Motor neuron (in vitro differentiated cells): Measurements from ENCODE around the gene GDPD1. TPM values are rescaled to one million over a fixed set of nuclear protein-coding genes. Genes with fewer than 3 reads are reported as not detected.
"Not testable (repeated sequence)": the region's sequence is repeated elsewhere in the genome, so short reads cannot be mapped to it uniquely, and the experiment has no call there.

Source experiments
- ATAC-seq, 8 experiments: fragments of 200-7000 bp; cut with Tn5 transposase; replicated peaks in 6 of 8; 2 replicates each; pipeline ENCODE4 v1.8.0; 2021; ENCODE audit warnings: mild to moderate bottlenecking in 8 of 8, moderate library complexity in 8 of 8
- H3K27ac ChIP-seq, 2 donors: fragments of 250-450 bp; sonication (Bioruptor Pico); 2 replicates each; pipeline ENCODE4 v1.9.0; 2021; ENCODE audit warnings: antibody characterized with exemption in 2 of 2, mild to moderate bottlenecking in 2 of 2, moderate library complexity in 1 of 2
- H3K4me1 ChIP-seq, 2 donors: fragments of 250-450 bp; sonication (Bioruptor Pico); replicated peaks in 1 of 2; 2 replicates each; pipeline ENCODE4 v1.6.1; 2021; ENCODE audit warnings: antibody characterized with exemption in 2 of 2, mild to moderate bottlenecking in 2 of 2, moderate library complexity in 1 of 2
- H3K4me3 ChIP-seq, 5 donors: fragments of 250-450 bp; sonication (Bioruptor Pico); 2 replicates each; pipeline ENCODE4 v1.9.0; 2021; ENCODE audit warnings: antibody characterized with exemption in 5 of 5, mild to moderate bottlenecking in 5 of 5, moderate library complexity in 4 of 5
- WGBS, 10 experiments: fragments of 450-650 bp; shearing (Covaris generic); methylation state at CpG; one replicate each; pipeline ENCODE4 v1.0.0; 2022; 5-methylcytosine and 5-hydroxymethylcytosine counted together
- in situ Hi-C, 9 experiments: fragments of 400-800 bp; cut with MboI; loops; one replicate each; pipeline ENCODE4 v1.15.0; 2021; ENCODE audit warnings: low sequenced_read_pairs in 9 of 9, low pct_unique_long_range_greater_than_20kb in 2 of 9; ENCODE audit not compliant: unreplicated experiment in 9 of 9
- total RNA-seq, 8 experiments: library from RNA; unstranded; fragments of 300-600 nt; gene quantifications; 2 replicates each; pipeline versions ENCODE4 v1.2.3 to v1.2.4, GENCODE V29; 2022

GDPD1 gene
- total RNA-seq, 8 experiments from 2014 or later = 1.2 to 24.7 (median 21.3) TPM

DNA sequence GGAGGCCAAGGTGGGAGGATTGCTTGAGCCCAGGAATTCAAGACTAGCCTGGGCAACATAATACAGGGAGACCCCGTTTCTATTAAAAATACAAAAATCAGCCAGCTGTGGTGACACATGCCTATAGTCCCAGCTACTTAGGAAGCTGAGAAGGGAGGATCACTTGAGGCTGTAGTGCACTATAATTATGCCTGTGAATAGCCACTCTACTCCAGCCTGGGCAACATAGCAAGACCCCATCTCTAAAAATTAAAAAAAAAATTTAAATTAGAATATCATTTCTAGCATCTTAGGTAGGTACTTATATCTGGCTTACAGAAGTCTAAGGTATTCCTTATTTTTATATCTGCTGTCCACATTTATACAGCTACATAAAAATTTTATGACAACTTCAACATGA, 18.0 kb upstream of the GDPD1 start:
- H3K4me1 ChIP-seq = no peaks in the 10 kb centered on the region
- no peak overlapping the region for H3K27ac ChIP-seq
- no peak for ATAC-seq
- H3K4me3 ChIP-seq = no peak overlapping the region
- in situ Hi-C loops = no loop called here
- WGBS, 10 experiments = 80 to 100% (median 94%) methylated on average over 1 of the region's 1 CpG; no CpG with 5 or more reads in 4 of the 10 experiments

- Histone ChIP-seq H3K27ac (no peak overlapping the region), H3K4me3 (no peak overlapping the region), H3K4me1 (peaks cover 3 to 11% of the 10 kb centered on the region in 2 donors)
- in situ Hi-C loops = no loop called here
- 74 to 100% (median 93%) methylated on average over 1 to 11 of the region's 16 CpGs; no CpG with 5 or more reads in 2 of the 10 experiments for WGBS, 10 experiments
- ATAC-seq = no peak
Observed at GRCh38 chr17:59219370-59219769, 941 bp upstream of the GDPD1 start.

DNA sequence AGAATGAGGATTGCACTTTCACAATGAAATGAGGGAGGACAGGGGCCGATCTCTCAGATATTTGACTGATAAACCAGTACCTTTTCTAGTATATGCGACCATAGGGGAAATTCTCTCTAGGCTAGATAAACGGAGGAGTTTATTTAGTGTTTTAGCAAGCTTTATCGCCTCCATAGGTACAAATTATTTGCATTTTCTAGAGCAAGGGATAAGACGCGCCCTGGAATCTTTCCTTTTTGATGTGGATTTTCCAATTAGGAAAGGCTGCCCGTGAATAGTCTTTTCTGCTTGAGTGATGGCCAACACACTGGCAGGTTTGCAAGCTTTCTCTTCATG, 351 bp upstream of the GDPD1 start:
- H3K4me3 ChIP-seq = peak overlapping the region; percentile 55 to 71 (median 65)
- peak in 1 of 8 experiments; percentile 5 for ATAC-seq
- peak overlapping the region; percentile 41 to 74 for H3K27ac ChIP-seq
- in situ Hi-C loops = no loop called here
- 0 to 70% (median 35%) methylated on average over 1 to 7 of the region's 7 CpGs; no CpG with 5 or more reads in 1 of the 10 experiments for WGBS, 10 experiments
- peaks cover 3 to 11% of the 10 kb centered on the region in 2 donors for H3K4me1 ChIP-seq

DNA sequence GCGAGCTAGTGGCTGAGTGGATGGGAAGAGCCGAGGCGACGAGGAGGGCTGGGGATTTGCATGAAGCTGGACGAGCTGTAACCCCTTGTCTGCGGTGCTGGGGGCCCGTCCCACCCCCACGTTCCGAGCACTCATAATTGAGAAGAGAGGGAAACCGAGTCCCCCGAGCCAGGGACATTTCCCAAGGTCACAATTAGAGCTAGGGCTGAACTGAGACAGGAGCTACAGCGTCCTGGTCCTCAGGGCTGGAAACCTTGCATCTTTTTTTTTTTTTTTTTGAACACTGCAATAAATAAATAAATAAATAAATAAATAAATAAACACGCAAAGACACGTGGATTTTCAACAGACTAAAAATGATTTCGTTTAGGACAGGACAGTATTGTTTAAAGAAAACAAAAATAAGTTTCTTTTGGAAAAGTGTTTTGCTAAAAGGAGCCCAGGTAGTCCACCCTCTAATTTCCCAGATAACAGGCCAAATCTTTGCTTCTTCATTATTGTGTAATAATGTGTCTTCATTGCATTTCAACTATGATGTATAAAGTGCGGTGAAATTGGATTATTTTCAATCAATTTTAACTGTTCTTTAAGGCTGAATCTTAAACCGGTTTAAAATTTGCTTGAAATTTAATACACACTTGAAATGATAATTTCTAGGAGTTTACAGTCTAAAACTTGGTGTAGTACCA, 992 bp downstream of the GDPD1 start:
- 0 to 67% (median 29%) methylated on average over 2 to 10 of the region's 17 CpGs for WGBS, 10 experiments
- in situ Hi-C loops = no loop called here
- H3K27ac ChIP-seq = peak overlapping the region; percentile 82 to 89

GRCh38 chr17:59223813-59224212, 3.5 kb downstream of the GDPD1 start:
- no peak for ATAC-seq
- Histone ChIP-seq H3K4me1 (peaks cover 3 to 11% of the 10 kb centered on the region in 2 donors), H3K4me3 (no peak overlapping the region), H3K27ac (no peak overlapping the region)
- 17 to 100% (median 82%) methylated on average over 1 to 5 of the region's 7 CpGs; no CpG with 5 or more reads in 2 of the 10 experiments for WGBS, 10 experiments
- in situ Hi-C loops = no loop called here

More for the DNA sequence above, 992 bp downstream of the GDPD1 start:
- peaks cover 3 to 11% of the 10 kb centered on the region in 2 donors for H3K4me1 ChIP-seq
- ATAC-seq = peak in 3 of 8 experiments; percentile 2 to 17 (median 3)
- peak overlapping the region; percentile 55 to 71 (median 65) for H3K4me3 ChIP-seq

DNA sequence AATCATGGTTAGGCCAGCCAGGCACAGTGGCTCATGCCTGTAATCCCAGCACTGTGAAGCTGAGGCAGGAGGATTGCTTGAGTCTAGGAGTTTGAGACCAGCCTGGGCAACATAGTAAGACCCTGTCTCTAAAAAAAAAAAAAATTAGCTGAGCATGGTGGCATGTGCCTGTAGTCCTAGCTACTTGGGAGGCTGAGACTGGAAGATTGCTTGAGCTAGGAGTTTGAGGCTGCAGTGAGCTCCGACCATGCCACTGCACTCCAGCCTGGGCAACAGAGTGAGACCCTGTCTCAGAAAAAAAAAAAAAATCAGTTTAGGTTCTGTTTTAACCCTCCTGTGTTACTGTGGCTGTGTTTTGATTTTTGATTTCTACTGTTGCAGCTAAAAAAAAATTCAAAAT, 8.3 kb downstream of the GDPD1 start:
- H3K4me3 ChIP-seq, in situ Hi-C loops, H3K4me1 ChIP-seq, ATAC-seq, H3K27ac ChIP-seq: not testable (repeated sequence)
- 67 to 100% (median 86%) methylated on average over 1 of the region's 1 CpG; no CpG with 5 or more reads in 7 of the 10 experiments for WGBS, 10 experiments

GRCh38 chr17:59230764-59231163, 10.5 kb downstream of the GDPD1 start:
- no peak overlapping the region for H3K27ac ChIP-seq
- no peak overlapping the region for H3K4me3 ChIP-seq
- 32 to 100% (median 90%) methylated on average over 1 to 3 of the region's 3 CpGs for WGBS, 10 experiments
- peak in 3 of 8 experiments; percentile 16 to 61 (median 59) for ATAC-seq
- H3K4me1 ChIP-seq = no peaks in the 10 kb centered on the region
- in situ Hi-C loops = no loop called here

- no peak overlapping the region for H3K4me3 ChIP-seq
- no peak overlapping the region for H3K27ac ChIP-seq
- peak in 3 of 8 experiments; percentile 8 to 50 (median 47) for ATAC-seq
- no peaks in the 10 kb centered on the region for H3K4me1 ChIP-seq
- in situ Hi-C loops = no loop called here
Observed at GRCh38 chr17:59234631-59235030, 14.3 kb downstream of the GDPD1 start.

DNA sequence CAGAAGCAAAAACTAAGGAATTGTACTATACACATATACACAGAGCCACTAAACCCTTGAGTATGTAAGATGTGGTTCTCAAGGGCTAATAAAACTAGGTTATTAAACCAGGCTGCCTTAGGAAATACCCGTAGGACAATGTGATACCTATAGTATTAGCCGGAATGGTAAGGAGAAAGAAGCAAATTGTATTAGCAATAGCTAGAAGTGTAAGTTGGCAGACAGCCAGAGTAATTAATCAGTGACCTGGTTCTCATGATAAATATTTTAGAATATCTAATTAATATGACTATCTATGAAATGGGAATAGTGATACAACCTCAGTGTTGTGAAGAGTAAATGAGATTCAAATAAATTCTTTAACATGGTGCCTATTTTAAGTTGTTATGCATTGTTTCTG, 18.6 kb downstream of the GDPD1 start:
- in situ Hi-C loops = no loop called here
- WGBS, 10 experiments = 50 to 100% (median 92%) methylated on average over 2 of the region's 2 CpGs; no CpG with 5 or more reads in 3 of the 10 experiments
- no peak overlapping the region for H3K4me3 ChIP-seq
- ATAC-seq = no peak
- H3K27ac ChIP-seq = no peak overlapping the region
- no peaks in the 10 kb centered on the region for H3K4me1 ChIP-seq

GRCh38 chr17:59244081-59244480, 23.8 kb downstream of the GDPD1 start:
- in situ Hi-C loops = no loop called here
- 10 to 100% (median 80%) methylated on average over 1 to 6 of the region's 6 CpGs; no CpG with 5 or more reads in 2 of the 10 experiments for WGBS, 10 experiments
- ATAC-seq = no peak
- Histone ChIP-seq H3K4me1 (no peaks in the 10 kb centered on the region), H3K4me3 (no peak overlapping the region), H3K27ac (no peak overlapping the region)

DNA sequence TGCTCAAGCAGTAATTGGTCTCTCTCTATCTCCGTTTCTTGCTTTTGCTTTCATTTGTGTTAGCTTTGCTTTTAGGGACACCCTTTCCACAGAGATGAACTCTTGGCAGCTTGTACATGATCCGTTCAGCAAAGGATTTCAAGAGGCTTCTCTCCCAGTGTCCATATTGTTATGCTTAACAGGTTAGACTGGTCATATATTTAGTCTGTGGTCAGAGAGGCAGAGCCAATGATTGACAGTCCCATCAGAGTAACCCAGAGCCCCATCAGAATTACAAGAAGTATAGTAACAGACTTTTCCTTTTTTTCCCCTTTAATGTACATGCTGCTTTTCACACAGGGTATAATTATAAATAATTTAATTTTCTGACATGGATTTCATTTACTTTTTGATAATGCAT, 34.4 kb downstream of the GDPD1 start:
- 37 to 83% (median 80%) methylated on average over 1 to 2 of the region's 2 CpGs; no CpG with 5 or more reads in 4 of the 10 experiments for WGBS, 10 experiments
- in situ Hi-C loops = no loop called here
- H3K27ac ChIP-seq = no peak overlapping the region
- no peaks in the 10 kb centered on the region for H3K4me1 ChIP-seq
- no peak for ATAC-seq
- no peak overlapping the region for H3K4me3 ChIP-seq

- WGBS, 10 experiments = 68 to 100% (median 87%) methylated on average over 1 to 2 of the region's 2 CpGs
- no peak overlapping the region for H3K4me3 ChIP-seq
- peak in 2 of 8 experiments; percentile 48 to 87 for ATAC-seq
- in situ Hi-C loops = no loop called here
- H3K27ac ChIP-seq = no peak overlapping the region
- H3K4me1 ChIP-seq = no peaks in the 10 kb centered on the region
Observed at GRCh38 chr17:59257101-59257500, 36.8 kb downstream of the GDPD1 start.

DNA sequence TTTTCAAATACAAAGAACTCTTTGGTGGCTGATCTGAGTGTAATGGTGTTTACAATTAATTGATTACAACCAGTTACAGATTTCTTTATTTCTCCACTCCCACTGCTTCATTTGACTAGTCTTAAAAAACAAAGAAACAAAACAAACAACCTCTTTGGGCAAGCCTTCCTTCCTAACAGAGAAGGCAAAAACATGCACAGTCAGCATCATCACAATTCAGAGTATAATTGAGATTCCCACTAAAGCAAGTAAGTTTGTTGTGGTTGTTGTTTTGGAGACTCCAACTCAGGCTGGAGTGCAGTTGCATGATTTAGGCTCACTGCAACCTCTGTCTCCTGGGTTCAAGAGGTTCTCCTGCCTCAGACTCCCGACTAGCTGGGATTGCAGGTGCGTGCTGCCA, 40.4 kb downstream of the GDPD1 start:
- H3K4me3 ChIP-seq = no peak overlapping the region
- H3K27ac ChIP-seq = no peak overlapping the region
- in situ Hi-C loops = no loop called here
- WGBS, 10 experiments = 93 to 100% methylated on average over 2 of the region's 2 CpGs; no CpG with 5 or more reads in 8 of the 10 experiments
- H3K4me1 ChIP-seq = no peaks in the 10 kb centered on the region
- ATAC-seq = no peak

DNA sequence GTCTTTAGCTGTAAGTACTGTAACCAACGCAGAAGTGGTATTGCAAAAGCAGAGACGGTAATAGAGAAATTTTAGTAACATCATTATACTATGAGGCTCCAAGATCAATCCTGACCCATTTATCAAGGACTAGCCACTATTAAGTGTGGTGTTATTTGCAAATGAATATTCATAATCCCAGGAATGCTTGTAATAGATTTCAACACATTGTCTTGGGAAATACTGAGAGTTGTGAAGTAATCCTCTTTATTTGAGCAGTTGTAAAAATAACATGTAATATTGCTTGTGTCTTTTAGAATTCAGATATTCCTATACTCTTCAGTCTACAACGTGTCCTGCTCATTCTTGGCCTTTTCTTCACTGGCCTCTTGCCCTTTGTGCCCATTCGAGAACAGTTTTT, 46.4 kb downstream of the GDPD1 start:
- in situ Hi-C loops = no loop called here
- ATAC-seq = no peak
- Histone ChIP-seq H3K27ac (no peak overlapping the region), H3K4me1 (no peaks in the 10 kb centered on the region), H3K4me3 (no peak overlapping the region)
- 47 to 95% (median 82%) methylated on average over 2 to 4 of the region's 4 CpGs for WGBS, 10 experiments
